Measurements from ENCODE around the gene CASZ1. TPM values are rescaled to one million over a fixed set of nuclear protein-coding genes. Genes with fewer than 3 reads are reported as not detected.

CASZ1 gene
- total RNA-seq, 1 experiment from 2014 or later: 27.8 TPM

DNA sequence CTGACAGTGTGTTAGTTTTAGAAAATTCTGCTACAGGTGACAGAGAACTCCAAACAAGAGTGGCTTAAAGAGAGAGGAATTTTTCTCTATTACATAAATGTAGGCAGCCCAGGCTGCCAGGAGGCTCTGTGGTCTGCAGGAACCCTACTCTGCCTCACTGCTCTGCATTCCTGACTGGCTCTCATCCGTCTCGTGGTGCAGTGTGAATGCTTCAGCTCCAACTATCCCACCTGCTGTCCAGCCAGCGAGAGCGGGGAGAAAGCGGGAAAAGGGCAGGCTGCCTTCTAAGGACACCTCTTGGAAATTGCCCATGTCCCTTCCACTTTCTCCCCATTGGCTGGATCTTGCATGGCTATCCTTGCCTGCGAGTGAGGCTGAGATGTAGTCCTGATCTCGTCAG is 190.4 kb downstream of the CASZ1 start:
- TF ChIP-seq, protein P1, sequence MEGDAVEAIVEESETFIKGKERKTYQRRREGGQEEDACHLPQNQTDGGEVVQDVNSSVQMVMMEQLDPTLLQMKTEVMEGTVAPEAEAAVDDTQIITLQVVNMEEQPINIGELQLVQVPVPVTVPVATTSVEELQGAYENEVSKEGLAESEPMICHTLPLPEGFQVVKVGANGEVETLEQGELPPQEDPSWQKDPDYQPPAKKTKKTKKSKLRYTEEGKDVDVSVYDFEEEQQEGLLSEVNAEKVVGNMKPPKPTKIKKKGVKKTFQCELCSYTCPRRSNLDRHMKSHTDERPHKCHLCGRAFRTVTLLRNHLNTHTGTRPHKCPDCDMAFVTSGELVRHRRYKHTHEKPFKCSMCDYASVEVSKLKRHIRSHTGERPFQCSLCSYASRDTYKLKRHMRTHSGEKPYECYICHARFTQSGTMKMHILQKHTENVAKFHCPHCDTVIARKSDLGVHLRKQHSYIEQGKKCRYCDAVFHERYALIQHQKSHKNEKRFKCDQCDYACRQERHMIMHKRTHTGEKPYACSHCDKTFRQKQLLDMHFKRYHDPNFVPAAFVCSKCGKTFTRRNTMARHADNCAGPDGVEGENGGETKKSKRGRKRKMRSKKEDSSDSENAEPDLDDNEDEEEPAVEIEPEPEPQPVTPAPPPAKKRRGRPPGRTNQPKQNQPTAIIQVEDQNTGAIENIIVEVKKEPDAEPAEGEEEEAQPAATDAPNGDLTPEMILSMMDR (IDR thresholded peaks at IDR 0.05): no peak
- TF ChIP-seq TCF7L2 (IDR thresholded peaks at IDR 0.05; ENCODE audit: low read depth, low read length): no peak
- no peak for TF ChIP-seq POLR2AphosphoS5 (IDR thresholded peaks at IDR 0.05; ENCODE audit: low read depth, low read length)
- TF ChIP-seq, protein P2, sequence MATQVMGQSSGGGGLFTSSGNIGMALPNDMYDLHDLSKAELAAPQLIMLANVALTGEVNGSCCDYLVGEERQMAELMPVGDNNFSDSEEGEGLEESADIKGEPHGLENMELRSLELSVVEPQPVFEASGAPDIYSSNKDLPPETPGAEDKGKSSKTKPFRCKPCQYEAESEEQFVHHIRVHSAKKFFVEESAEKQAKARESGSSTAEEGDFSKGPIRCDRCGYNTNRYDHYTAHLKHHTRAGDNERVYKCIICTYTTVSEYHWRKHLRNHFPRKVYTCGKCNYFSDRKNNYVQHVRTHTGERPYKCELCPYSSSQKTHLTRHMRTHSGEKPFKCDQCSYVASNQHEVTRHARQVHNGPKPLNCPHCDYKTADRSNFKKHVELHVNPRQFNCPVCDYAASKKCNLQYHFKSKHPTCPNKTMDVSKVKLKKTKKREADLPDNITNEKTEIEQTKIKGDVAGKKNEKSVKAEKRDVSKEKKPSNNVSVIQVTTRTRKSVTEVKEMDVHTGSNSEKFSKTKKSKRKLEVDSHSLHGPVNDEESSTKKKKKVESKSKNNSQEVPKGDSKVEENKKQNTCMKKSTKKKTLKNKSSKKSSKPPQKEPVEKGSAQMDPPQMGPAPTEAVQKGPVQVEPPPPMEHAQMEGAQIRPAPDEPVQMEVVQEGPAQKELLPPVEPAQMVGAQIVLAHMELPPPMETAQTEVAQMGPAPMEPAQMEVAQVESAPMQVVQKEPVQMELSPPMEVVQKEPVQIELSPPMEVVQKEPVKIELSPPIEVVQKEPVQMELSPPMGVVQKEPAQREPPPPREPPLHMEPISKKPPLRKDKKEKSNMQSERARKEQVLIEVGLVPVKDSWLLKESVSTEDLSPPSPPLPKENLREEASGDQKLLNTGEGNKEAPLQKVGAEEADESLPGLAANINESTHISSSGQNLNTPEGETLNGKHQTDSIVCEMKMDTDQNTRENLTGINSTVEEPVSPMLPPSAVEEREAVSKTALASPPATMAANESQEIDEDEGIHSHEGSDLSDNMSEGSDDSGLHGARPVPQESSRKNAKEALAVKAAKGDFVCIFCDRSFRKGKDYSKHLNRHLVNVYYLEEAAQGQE (IDR thresholded peaks at IDR 0.05; ENCODE audit: insufficient read depth in 1 of 2, low read depth in 2 of 2, low read length in 1 of 2): no peak
- TF ChIP-seq SIN3A (IDR thresholded peaks at IDR 0.05; ENCODE audit: borderline replicate concordance, insufficient read depth, low read depth, low read length): no peak
- BruUV-seq (replicated peaks): no TSS peak
- Histone ChIP-seq H3K4me1 (ENCODE audit: control insufficient read depth, insufficient read depth, low read length) (no peaks in the 10 kb centered on the region), H3K27me3 (ENCODE audit: control insufficient read depth, insufficient read depth, low read length) (no peaks in the 10 kb centered on the region), H3K9me3 (ENCODE audit: control insufficient read depth, insufficient read depth, low read depth, low read length) (no peaks in the 10 kb centered on the region), H3K4me3 (ENCODE audit: low read depth in 2 of 2, low read length in 2 of 2) (no peak overlapping the region), H3K27ac (ENCODE audit: low read length) (no peak overlapping the region), H3K36me3 (ENCODE audit: control insufficient read depth, insufficient read depth, low read length) (no peaks in the 10 kb centered on the region)
- CTCF ChIA-PET: no interaction called here
- ATAC-seq (no peak), DNase-seq (ENCODE audit: low read depth, low spot score) (no peak)
- POLR2A ChIA-PET: no interaction called here
- in situ Hi-C loops (cut with HindIII; ENCODE audit: low pct_unique_long_range_greater_than_20kb, low sequenced_read_pairs): no loop called here
- intact Hi-C loops (cut with micrococcal nuclease; ENCODE audit: unreplicated experiment): no loop called here

DNA sequence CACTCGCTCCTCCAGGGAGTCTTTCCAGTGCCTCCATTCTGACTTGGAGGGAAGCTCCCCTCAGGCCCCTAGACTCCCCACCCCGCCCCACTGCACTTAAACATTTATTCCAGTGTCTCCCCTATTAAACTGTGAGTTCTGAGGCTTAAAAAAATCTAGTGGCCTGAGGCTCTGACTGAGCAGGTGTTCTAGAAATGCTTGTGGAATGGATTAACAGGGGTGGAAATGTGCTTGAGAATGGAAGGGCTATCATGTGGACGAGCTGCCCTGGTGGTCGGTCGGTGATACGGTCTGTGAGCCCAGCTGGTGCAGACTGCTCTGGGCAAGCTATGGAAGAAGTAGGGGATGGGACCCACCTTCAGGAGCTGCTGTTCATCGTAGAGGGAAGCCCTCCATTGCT is 191.5 kb downstream of the CASZ1 start:
- POLR2A ChIA-PET: interaction anchor here (0.7 kb wide), 1 partner anchor 216 kb away, joined by 3 read pairs; no protein-coding TSS in a partner anchor
- no peaks in the 10 kb centered on the region for H3K4me1 ChIP-seq (ENCODE audit: control insufficient read depth, insufficient read depth, low read length)
- intact Hi-C loops (cut with micrococcal nuclease; ENCODE audit: unreplicated experiment) (no loop called here), in situ Hi-C loops (cut with HindIII; ENCODE audit: low pct_unique_long_range_greater_than_20kb, low sequenced_read_pairs) (loop anchor here (5.0 kb wide), 1 partner anchor 83 kb away; no protein-coding TSS in a partner anchor)
- H3K9me3 ChIP-seq (ENCODE audit: control insufficient read depth, insufficient read depth, low read depth, low read length): no peaks in the 10 kb centered on the region
- CTCF ChIA-PET: no interaction called here
- no peak for ATAC-seq
- BruUV-seq (replicated peaks): no TSS peak
- no peak overlapping the region for H3K27ac ChIP-seq (ENCODE audit: low read length)
- H3K4me3 ChIP-seq (ENCODE audit: low read depth in 2 of 2, low read length in 2 of 2): no peak overlapping the region
- no peaks in the 10 kb centered on the region for H3K27me3 ChIP-seq (ENCODE audit: control insufficient read depth, insufficient read depth, low read length)
- no peaks in the 10 kb centered on the region for H3K36me3 ChIP-seq (ENCODE audit: control insufficient read depth, insufficient read depth, low read length)
- no peak for DNase-seq (ENCODE audit: low read depth, low spot score)
- TF ChIP-seq, protein P2 (IDR thresholded peaks at IDR 0.05; ENCODE audit: insufficient read depth in 1 of 2, low read depth in 2 of 2, low read length in 1 of 2): no peak
- TF ChIP-seq POLR2AphosphoS5 (IDR thresholded peaks at IDR 0.05; ENCODE audit: low read depth, low read length) (no peak), TCF7L2 (IDR thresholded peaks at IDR 0.05; ENCODE audit: low read depth, low read length) (no peak), SIN3A (IDR thresholded peaks at IDR 0.05; ENCODE audit: borderline replicate concordance, insufficient read depth, low read depth, low read length) (no peak)
- TF ChIP-seq, protein P1 (IDR thresholded peaks at IDR 0.05): no peak

Data from Panc1 (cell line).